ENCODE measurements around the gene PPM1N. TPM values are rescaled to one million over a fixed set of nuclear protein-coding genes. Genes with fewer than 3 reads are reported as not detected.
A peak's percentile ranks its signal among the peaks of the same experiment; 100 is the strongest.

The PPM1N gene, protein sequence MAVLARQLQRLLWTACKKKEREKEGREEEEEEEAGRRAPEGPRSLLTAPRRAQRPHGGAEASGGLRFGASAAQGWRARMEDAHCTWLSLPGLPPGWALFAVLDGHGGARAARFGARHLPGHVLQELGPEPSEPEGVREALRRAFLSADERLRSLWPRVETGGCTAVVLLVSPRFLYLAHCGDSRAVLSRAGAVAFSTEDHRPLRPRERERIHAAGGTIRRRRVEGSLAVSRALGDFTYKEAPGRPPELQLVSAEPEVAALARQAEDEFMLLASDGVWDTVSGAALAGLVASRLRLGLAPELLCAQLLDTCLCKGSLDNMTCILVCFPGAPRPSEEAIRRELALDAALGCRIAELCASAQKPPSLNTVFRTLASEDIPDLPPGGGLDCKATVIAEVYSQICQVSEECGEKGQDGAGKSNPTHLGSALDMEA
- total RNA-seq: 1 to 10 TPM; 2.8 to 3.1 TPM

DNA sequence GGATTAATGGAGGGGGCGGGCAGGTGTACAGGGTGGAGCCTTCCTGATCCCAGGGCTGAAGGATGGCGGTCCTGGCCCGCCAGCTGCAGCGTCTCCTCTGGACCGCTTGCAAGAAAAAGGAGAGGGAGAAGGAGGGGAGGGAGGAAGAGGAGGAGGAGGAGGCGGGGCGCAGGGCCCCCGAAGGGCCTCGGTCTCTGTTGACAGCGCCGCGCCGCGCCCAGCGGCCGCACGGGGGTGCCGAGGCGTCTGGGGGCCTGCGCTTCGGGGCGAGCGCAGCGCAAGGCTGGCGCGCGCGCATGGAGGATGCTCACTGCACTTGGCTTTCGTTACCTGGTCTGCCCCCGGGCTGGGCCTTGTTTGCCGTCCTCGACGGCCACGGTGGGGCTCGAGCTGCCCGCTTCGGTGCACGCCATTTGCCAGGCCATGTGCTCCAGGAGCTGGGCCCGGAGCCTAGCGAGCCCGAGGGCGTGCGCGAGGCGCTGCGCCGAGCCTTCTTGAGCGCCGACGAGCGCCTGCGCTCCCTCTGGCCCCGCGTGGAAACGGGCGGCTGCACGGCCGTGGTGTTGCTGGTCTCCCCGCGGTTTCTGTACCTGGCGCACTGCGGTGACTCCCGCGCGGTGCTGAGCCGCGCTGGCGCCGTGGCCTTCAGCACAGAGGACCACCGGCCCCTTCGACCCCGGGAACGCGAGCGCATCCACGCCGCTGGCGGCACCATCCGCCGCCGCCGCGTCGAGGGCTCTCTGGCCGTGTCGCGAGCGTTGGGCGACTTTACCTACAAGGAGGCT, at the start of gene PPM1N:
Gene PPM1N (plus strand): TSS at position 33 of the 785 bp plus-strand sequence. CDS start 30 bp downstream, at position 63.
- Mint-ChIP-seq H3K27me3 (peaks cover 21% of the 10 kb centered on the region), H3K36me3 (ENCODE audit: low read depth) (peaks cover 2% of the 10 kb centered on the region), H3K27ac (peak within 1 kb of the TSS; percentile 55), H3K9me3 (ENCODE audit: low read depth) (no peaks in the 10 kb centered on the region), H3K4me3 (peak within 1 kb of the TSS; percentile 73), H3K4me1 (peaks cover 36% of the 10 kb centered on the region)
- POLR2A ChIA-PET: interaction anchor here (1.3 kb wide), 1 partner anchor 13 kb away, joined by 4 read pairs; no protein-coding TSS in a partner anchor
- CTCF ChIA-PET: interaction anchor here (0.6 to 4.6 kb wide), 8 partner anchors 9 to 195 kb away, joined by 3 to 33 read pairs (median 4); partner anchors contain the start of gene QPCTL
- intact Hi-C loops (cut with DNase I, micrococcal nuclease): loop anchor here in 1 of 2 experiments (2.0 to 5.0 kb wide), 2 partner anchors 60 to 406 kb away; partner anchors contain the start of gene PPP1R37
- ATAC-seq (peak; percentile 49), DNase-seq (peak; percentile 79)

DNA sequence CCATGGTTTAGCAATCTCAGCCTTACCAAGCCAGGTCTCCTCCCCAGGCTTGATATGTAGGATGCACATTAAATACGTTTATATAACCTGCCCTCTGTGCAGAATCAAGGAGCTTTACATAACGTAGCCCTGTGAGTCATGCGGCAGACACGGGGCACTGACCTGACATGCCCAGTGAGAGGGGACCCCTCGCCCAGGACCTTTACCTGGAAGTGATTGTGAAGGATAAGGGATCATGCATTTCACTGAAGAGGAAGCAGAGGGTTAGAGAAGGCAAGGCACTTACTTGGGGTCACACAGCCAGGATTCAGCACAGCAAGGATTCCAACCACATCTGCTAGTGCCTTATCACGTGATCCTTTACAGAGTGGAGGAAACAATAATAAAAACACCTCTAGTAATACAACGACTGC, 49.4 kb upstream of the PPM1N start:
- Mint-ChIP-seq H3K9me3 (ENCODE audit: low read depth) (no peaks in the 10 kb centered on the region), H3K27me3 (no peaks in the 10 kb centered on the region), H3K36me3 (ENCODE audit: low read depth) (no peaks in the 10 kb centered on the region), H3K4me1 (peaks cover 43% of the 10 kb centered on the region), H3K4me3 (peak overlapping the region; percentile 95), H3K27ac (peak overlapping the region; percentile 28)
- ATAC-seq (no peak), DNase-seq (no peak)
- intact Hi-C loops (cut with DNase I, micrococcal nuclease): no loop called here
- ChIA-PET POLR2A (interaction anchor here (0.8 kb wide), 1 partner anchor 20 kb away, joined by 3 read pairs; no protein-coding TSS in a partner anchor), CTCF (interaction anchor here (1.8 to 2.1 kb wide), 2 partner anchors 9 to 30 kb away, joined by 5 to 15 read pairs; no protein-coding TSS in a partner anchor)

DNA sequence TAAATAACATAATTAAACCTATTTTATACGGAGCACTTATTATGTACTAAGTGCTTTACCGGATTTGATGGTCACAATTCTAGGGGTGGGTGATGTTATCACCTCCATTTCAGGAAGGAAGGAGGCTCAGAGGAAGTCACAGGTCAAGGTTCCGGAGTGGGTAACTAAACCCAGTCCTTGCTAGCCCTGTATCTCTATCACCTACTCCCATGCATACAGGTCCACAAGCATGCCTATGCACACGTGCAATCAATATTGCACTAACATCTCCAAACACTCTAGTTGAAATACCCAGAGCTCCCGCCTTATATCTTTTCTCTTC, 48.3 kb upstream of the PPM1N start:
- no peaks in the 10 kb centered on the region for H3K36me3 Mint-ChIP-seq (ENCODE audit: low read depth)
- DNase-seq (no peak), ATAC-seq (peak; percentile 24)
- H3K4me3 Mint-ChIP-seq: peak overlapping the region; percentile 95
- POLR2A ChIA-PET: interaction anchor here (0.8 kb wide), 1 partner anchor 19 kb away, joined by 3 read pairs; no protein-coding TSS in a partner anchor
- H3K27ac Mint-ChIP-seq: peak overlapping the region; percentile 97
- intact Hi-C loops (cut with DNase I, micrococcal nuclease): loop anchor here (1.0 to 5.0 kb wide), 5 partner anchors 17 to 242 kb away; partner anchors contain the start of genes FOSB (in 2 of the 2), OPA3 (in 1 of the 2), QPCTL (in 1 of the 2) and SNRPD2 (in 1 of the 2)
- H3K4me1 Mint-ChIP-seq: peaks cover 34% of the 10 kb centered on the region
- H3K27me3 Mint-ChIP-seq: no peaks in the 10 kb centered on the region
- CTCF ChIA-PET: interaction anchor here (0.7 to 2.1 kb wide), 4 partner anchors 11 to 36 kb away, joined by 3 to 15 read pairs (median 4); no protein-coding TSS in a partner anchor
- H3K9me3 Mint-ChIP-seq (ENCODE audit: low read depth): no peaks in the 10 kb centered on the region

DNA sequence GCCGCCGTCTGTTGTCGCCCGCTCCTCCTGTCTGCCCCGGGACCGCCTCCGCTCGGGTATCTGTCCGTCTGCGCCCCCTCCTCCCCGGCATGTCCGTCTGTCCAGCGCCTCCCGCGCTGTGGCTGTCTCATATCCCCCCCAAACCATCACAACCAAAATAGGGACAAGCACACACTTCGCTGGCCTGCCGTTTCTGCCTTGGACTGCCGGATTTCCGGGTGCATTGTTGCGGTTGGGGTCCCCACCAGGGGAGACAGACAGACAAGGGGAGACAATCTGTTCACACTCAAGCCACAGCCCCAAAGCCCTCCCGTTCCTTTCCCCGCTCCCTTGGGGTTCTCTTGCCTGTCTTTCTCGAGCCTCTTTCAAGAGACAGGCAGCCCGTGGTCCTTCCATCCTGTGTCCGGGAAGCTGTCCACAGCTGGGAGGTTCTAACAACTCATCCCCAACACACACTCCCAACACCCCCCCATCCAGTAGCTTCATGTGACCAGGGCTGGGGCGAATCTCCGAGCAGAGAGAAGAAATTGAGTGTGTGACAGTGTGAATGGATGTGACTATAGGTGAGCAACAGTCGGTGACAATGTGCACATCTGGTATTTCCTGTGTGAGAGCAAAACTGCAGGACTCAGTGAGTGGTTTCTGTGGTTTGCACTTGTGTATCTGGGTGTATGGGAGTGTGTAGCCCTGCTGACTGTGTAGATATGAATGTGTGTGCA, 47.0 kb upstream of the PPM1N start:
- peaks cover 40% of the 10 kb centered on the region for H3K4me1 Mint-ChIP-seq
- H3K9me3 Mint-ChIP-seq (ENCODE audit: low read depth): no peaks in the 10 kb centered on the region
- H3K36me3 Mint-ChIP-seq (ENCODE audit: low read depth): no peaks in the 10 kb centered on the region
- ATAC-seq (peak; percentile 56), DNase-seq (peak; percentile 57)
- CTCF ChIA-PET: no interaction called here
- H3K27ac Mint-ChIP-seq: peak overlapping the region; percentile 58
- peak overlapping the region; percentile 73 for H3K4me3 Mint-ChIP-seq
- intact Hi-C loops (cut with DNase I, micrococcal nuclease): loop anchor here in 1 of 2 experiments (2.0 to 5.0 kb wide), 2 partner anchors 56 to 241 kb away; partner anchors contain the start of genes QPCTL, SNRPD2 and VASP
- H3K27me3 Mint-ChIP-seq: no peaks in the 10 kb centered on the region
- POLR2A ChIA-PET: interaction anchor here (1.0 kb wide), 1 partner anchor 17 kb away, joined by 6 read pairs; the partner anchor contains the start of gene FOSB

DNA sequence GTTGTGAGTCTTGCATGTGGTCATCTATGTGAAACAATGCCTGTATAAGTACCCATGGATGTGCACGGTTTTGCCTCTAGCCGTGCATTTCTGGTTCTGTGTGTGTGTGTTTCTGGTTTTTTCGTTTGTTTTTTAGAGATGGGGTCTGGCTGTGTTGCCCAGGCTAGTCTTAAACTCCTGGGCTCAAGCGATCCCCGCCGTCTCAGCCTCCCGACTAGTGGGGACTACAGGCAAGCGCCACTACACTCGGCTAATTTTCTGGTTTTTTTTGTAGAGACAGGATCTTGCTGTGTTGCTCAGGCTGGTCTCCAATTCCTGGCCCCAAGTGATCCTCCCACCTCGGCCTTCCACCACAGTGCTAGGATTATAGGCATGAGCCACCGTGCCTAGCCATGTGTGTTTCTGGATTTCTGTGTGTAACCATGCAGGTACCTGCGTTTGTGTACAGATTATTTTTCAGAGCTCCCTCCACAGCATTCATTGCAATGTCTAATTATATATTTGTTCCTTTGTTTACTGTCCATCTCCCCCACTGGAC, 46.3 kb upstream of the PPM1N start:
- H3K27me3 Mint-ChIP-seq: no peaks in the 10 kb centered on the region

DNA sequence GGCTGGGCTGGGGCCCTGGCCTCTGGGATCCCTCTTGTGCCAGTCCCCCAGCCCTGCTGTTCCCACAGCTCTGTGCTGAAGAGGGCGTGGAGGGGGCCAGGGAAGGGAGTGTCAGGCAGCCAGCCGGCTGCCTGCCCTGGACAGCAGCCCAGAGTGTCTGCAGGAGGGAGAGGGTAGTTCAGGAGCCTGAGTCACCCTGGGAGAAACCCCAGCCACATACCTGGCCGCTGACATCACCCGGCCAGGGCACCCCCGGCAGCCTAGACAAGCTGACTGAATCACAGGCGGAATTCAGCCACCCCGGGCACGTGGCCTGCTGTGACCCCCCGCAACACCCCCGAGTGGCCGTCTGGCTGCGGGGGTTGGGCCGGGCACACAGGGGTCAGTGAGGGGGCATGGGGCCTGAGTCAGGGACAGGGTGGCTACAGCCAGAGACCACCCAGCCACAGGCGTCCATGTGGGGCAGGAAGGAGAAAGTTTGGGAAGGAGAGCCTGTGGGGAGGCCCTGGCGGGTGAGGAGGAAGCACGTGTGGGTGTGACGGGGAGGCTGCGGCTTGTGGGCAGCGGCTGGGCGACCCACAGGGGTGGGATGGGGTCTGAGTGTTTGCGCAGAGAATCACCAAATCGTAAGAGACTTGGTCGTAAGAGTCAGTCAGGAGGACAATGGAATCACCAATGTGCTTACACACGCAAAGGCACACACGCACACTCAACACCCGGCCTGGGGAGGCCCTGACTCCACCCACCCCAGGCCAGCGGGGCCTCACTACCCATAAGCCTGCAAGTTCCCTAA, 42.3 kb upstream of the PPM1N start:
- ChIA-PET POLR2A (interaction anchor here (1.0 to 1.4 kb wide), 3 partner anchors 12 to 13 kb away, joined by 4 to 6 read pairs (median 5); partner anchors contain the start of gene FOSB), CTCF (interaction anchor here (1.1 to 1.6 kb wide), 4 partner anchors 10 to 23 kb away, joined by 3 to 11 read pairs (median 6); partner anchors contain the start of gene FOSB)
- H3K4me1 Mint-ChIP-seq: peaks cover 23% of the 10 kb centered on the region
- intact Hi-C loops (cut with DNase I, micrococcal nuclease): loop anchor here in 1 of 2 experiments (1.0 kb wide), 1 partner anchor 11 kb away; the partner anchor contains the start of gene FOSB
- no peaks in the 10 kb centered on the region for H3K9me3 Mint-ChIP-seq (ENCODE audit: low read depth)
- H3K36me3 Mint-ChIP-seq (ENCODE audit: low read depth): no peaks in the 10 kb centered on the region
- peak overlapping the region; percentile 5 for H3K4me3 Mint-ChIP-seq
- H3K27me3 Mint-ChIP-seq: no peaks in the 10 kb centered on the region
- peak; percentile 82 for ATAC-seq
- DNase-seq: peak; percentile 84
- H3K27ac Mint-ChIP-seq: peak overlapping the region; percentile 65

More for the DNA sequence above, 46.3 kb upstream of the PPM1N start:
- no peak for DNase-seq
- Mint-ChIP-seq H3K9me3 (ENCODE audit: low read depth) (no peaks in the 10 kb centered on the region), H3K4me1 (peaks cover 40% of the 10 kb centered on the region), H3K4me3 (peak overlapping the region; percentile 73), H3K27ac (peak overlapping the region; percentile 58), H3K36me3 (ENCODE audit: low read depth) (no peaks in the 10 kb centered on the region)
- intact Hi-C loops (cut with DNase I, micrococcal nuclease): loop anchor here in 1 of 2 experiments (2.0 to 5.0 kb wide), 2 partner anchors 55 to 240 kb away; partner anchors contain the start of genes QPCTL, SNRPD2 and VASP
- no peak for ATAC-seq
- CTCF ChIA-PET: interaction anchor here (1.6 kb wide), 1 partner anchor 27 kb away, joined by 5 read pairs; no protein-coding TSS in a partner anchor
- POLR2A ChIA-PET: interaction anchor here (1.0 kb wide), 1 partner anchor 16 kb away, joined by 6 read pairs; the partner anchor contains the start of gene FOSB

DNA sequence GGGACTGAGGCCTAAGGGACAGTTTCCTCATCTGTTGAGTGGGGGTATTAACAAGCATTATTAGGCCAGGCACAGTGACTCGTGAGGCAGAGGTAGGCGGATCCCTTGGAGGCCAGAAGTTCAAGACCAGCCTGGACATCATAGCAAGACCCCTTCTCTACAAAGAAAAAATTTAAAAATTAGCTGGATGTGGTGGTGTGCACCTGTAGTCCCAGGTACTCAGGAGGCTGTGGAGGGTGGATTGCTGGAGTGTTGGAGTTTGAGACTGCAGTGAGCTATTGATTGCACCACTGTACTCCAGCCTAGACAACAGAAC, 41.8 kb upstream of the PPM1N start:
- ATAC-seq: no peak
- intact Hi-C loops (cut with DNase I, micrococcal nuclease): no loop called here
- no peak overlapping the region for H3K27ac Mint-ChIP-seq
- H3K4me3 Mint-ChIP-seq: no peak overlapping the region
- POLR2A ChIA-PET: interaction anchor here (1.2 to 1.4 kb wide), 2 partner anchors 11 to 13 kb away, joined by 5 to 6 read pairs; partner anchors contain the start of gene FOSB
- CTCF ChIA-PET: interaction anchor here (0.8 to 1.6 kb wide), 4 partner anchors 9 to 23 kb away, joined by 3 to 11 read pairs (median 6); partner anchors contain the start of gene FOSB
- H3K36me3 Mint-ChIP-seq (ENCODE audit: low read depth): no peaks in the 10 kb centered on the region
- DNase-seq: no peak
- no peaks in the 10 kb centered on the region for H3K9me3 Mint-ChIP-seq (ENCODE audit: low read depth)
- peaks cover 17% of the 10 kb centered on the region for H3K4me1 Mint-ChIP-seq
- no peaks in the 10 kb centered on the region for H3K27me3 Mint-ChIP-seq

DNA sequence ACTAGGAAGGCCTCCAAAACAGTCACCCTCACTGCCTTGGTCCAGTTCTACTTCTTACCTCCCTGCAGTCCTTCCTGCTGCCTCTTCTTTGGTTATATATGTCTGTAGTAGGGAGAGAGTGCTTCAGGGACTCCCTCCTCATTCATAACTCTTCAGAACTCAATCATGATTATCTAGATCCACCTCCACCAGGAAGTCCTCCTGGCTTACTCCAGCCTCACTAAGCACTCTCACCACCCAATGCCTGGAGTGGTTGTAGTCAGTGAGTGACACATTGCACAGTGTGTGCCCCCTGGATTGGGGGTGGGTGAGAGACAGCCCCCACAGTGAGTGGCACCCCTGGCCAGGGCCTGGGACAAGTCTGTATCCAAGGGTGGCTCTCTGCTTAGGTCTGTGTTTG, 40.5 kb upstream of the PPM1N start:
- POLR2A ChIA-PET: no interaction called here
- no peak for ATAC-seq
- Mint-ChIP-seq H3K4me1 (peaks cover 14% of the 10 kb centered on the region), H3K4me3 (no peak overlapping the region), H3K36me3 (ENCODE audit: low read depth) (no peaks in the 10 kb centered on the region), H3K27me3 (no peaks in the 10 kb centered on the region), H3K27ac (no peak overlapping the region), H3K9me3 (ENCODE audit: low read depth) (no peaks in the 10 kb centered on the region)
- DNase-seq: no peak
- intact Hi-C loops (cut with DNase I, micrococcal nuclease): no loop called here
- CTCF ChIA-PET: interaction anchor here (1.4 kb wide), 1 partner anchor 11 kb away, joined by 4 read pairs; the partner anchor contains the start of gene FOSB

DNA sequence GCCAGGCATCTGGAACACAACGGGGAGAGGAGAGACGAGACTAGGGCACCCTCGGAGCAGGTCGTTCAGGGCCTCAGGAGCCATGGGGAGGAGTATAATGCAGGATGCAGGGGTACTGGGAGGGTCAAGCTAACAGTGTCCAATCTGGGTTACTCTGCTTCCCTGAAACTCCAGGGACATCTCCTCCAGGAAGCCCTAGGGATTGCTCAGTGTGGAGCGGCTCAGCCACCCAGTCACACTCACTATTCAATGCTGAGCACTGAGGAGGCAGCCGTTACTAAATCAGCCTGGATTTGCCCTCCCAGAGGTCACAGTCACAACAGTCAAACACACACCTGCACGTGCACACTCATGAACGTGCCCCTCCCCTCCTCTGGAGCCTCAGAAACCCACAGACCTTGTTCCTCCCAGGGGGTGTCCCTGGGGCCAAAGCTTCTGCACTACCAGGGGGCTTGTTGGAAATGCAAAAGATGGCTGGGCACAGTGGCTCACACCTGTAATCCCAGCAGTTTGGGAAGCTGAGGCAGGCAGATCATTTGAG, 37.4 kb upstream of the PPM1N start:
- Mint-ChIP-seq H3K27me3 (no peaks in the 10 kb centered on the region), H3K27ac (no peak overlapping the region), H3K4me3 (no peak overlapping the region), H3K4me1 (peaks cover 7% of the 10 kb centered on the region), H3K36me3 (ENCODE audit: low read depth) (no peaks in the 10 kb centered on the region), H3K9me3 (ENCODE audit: low read depth) (no peaks in the 10 kb centered on the region)
- DNase-seq: no peak
- intact Hi-C loops (cut with DNase I, micrococcal nuclease): no loop called here
- ChIA-PET CTCF (interaction anchor here (1.0 to 1.6 kb wide), 3 partner anchors 18 to 62 kb away, joined by 3 to 5 read pairs (median 4); no protein-coding TSS in a partner anchor), POLR2A (no interaction called here)
- no peak for ATAC-seq
